HepG2 (cell line): ENCODE data around the gene TMEM255B. TPM values are rescaled to one million over a fixed set of nuclear protein-coding genes. Genes with fewer than 3 reads are reported as not detected.

Experiments
- ATAC-seq: fragments of 200-7000 bp; cut with Tn5 transposase; 3 replicates; pipeline ENCODE4 v1.9.1; 2020; ENCODE audit warnings: mild to moderate bottlenecking, moderate library complexity
- BruUV-seq: library from RNA; stranded (reverse); fragments of 400-500 nt; replicated peaks from 2 replicates; lab custom pipeline; 2021; lab: Mats Ljungman, UMichigan
- CTCF ChIA-PET: fragments of 300-600 bp; formaldehyde crosslinking; extraction: SDS; loops from one replicate; lab custom pipeline; 2021; ENCODE audit warnings: low total read pairs, inconsistent platforms, low intra/inter-chr PET ratio; lab: Yijun Ruan, JAX
- POLR2A ChIA-PET: fragments of 350-600 bp; sonication (Branson Sonifier 250); formaldehyde crosslinking; loops from one replicate; lab custom pipeline; 2020; ENCODE audit warnings: antibody characterized with exemption, inconsistent platforms; lab: Yijun Ruan, JAX
- DNase-seq: peaks from one replicate; pipeline ENCODE4 v3.0.0-alpha.2; 2015; ENCODE audit warnings: low spot score
- FAIRE-seq: peaks from 3 replicates; lab custom pipeline; 2011; peaks lifted over from hg19 to GRCh38; lab: Jason Lieb, UNC
- H2AFZ ChIP-seq: one replicate; pipeline ENCODE4 v1.6.1; 2011; ENCODE audit warnings: low read length, inconsistent platforms
- H3K27ac ChIP-seq: fragments of 300-600 bp; 3 replicates; pipeline ENCODE4 v1.8.0; 2011; ENCODE audit warnings: mixed run types, mild to moderate bottlenecking, mixed read lengths, low read length, inconsistent platforms; ENCODE audit not compliant: insufficient read depth; ENCODE audit errors: extremely low read length
- H3K27me3 ChIP-seq, 2 experiments: fragments of 200-600 bp in 1 of 2; 2 replicates in 1 of 2; 3 replicates in 1 of 2; pipeline versions ENCODE4 v1.6.0 to v1.8.0; 2011; ENCODE audit warnings: low read length in 2 of 2, mild to moderate bottlenecking in 2 of 2, moderate library complexity in 2 of 2, inconsistent platforms in 1 of 2; ENCODE audit not compliant: insufficient read depth in 2 of 2, control insufficient read depth in 1 of 2
- H3K36me3 ChIP-seq, 2 experiments: fragments of 200-600 bp in 1 of 2; replicated peaks in 1 of 2; 2 replicates in 1 of 2; 3 replicates in 1 of 2; pipeline versions ENCODE4 v1.5.1 to v1.8.0; 2011; ENCODE audit warnings: low read length in 2 of 2, inconsistent platforms in 1 of 2; ENCODE audit not compliant: insufficient read depth in 2 of 2, control insufficient read depth in 1 of 2
- H3K4me1 ChIP-seq: 2 replicates; pipeline ENCODE4 v1.5.1; 2012; ENCODE audit warnings: low read length, inconsistent platforms; ENCODE audit not compliant: insufficient read depth
- H3K4me2 ChIP-seq: 2 replicates; pipeline ENCODE4 v1.6.0; 2011; ENCODE audit warnings: low read depth, low read length, inconsistent platforms
- H3K4me3 ChIP-seq, 3 experiments: fragments of 200-600 bp in 1 of 3; sonication (generic), shearing (Covaris generic) in 1 of 3; replicated peaks in 1 of 3; 2 replicates each; pipeline ENCODE4 v1.5.1; 2011 to 2016; ENCODE audit warnings: low read length in 3 of 3, inconsistent platforms in 2 of 3, low read depth in 2 of 3, mild to moderate bottlenecking in 2 of 3, control low read depth in 1 of 3, mixed read lengths in 1 of 3; ENCODE audit not compliant: insufficient read depth in 1 of 3
- H3K79me2 ChIP-seq: one replicate; pipeline ENCODE4 v1.6.1; 2011; ENCODE audit warnings: low read length, inconsistent platforms; ENCODE audit not compliant: insufficient read depth
- H3K9ac ChIP-seq: 2 replicates; pipeline ENCODE4 v1.6.0; 2011; ENCODE audit warnings: mild to moderate bottlenecking, low read depth, low read length, inconsistent platforms; ENCODE audit not compliant: insufficient read depth
- H3K9me3 ChIP-seq: 2 replicates; pipeline ENCODE4 v1.5.1; 2012; ENCODE audit warnings: mild to moderate bottlenecking, low read length
- H4K20me1 ChIP-seq: 2 replicates; pipeline ENCODE4 v1.6.0; 2011; ENCODE audit warnings: inconsistent platforms, mild to moderate bottlenecking, low read length, moderate library complexity; ENCODE audit not compliant: insufficient read depth
- ZNF691 ChIP-seq: sonication (generic); formaldehyde crosslinking; IDR thresholded peaks from 2 replicates; pipeline ENCODE4 v1.4.0; 2020; ENCODE audit warnings: missing genetic modification reagents, low read depth, mild to moderate bottlenecking, borderline replicate concordance
- WGBS: methylation state at CpG from one replicate; pipeline ENCODE4 v1.1.6; 2017; ENCODE audit warnings: low lambda C conversion rate; 5-methylcytosine and 5-hydroxymethylcytosine counted together
- in situ Hi-C: cut with HindIII; loops from 2 replicates; pipeline ENCODE4 v1.10.0; 2017; ENCODE audit warnings: low pct_unique_long_range_greater_than_20kb; ENCODE audit not compliant: extremely low pct_ligation_motif_present
- intact Hi-C: fragments of 100-400 bp; cut with micrococcal nuclease; formaldehyde crosslinking; loops from one replicate; pipeline ENCODE4 v1.10.0; 2022; ENCODE audit not compliant: unreplicated experiment
- polyA plus RNA-seq, 8 experiments: library from polyadenylated mRNA; depleted of rRNA in 3 of 8; stranded (reverse) in 7 of 8; unstranded in 1 of 8; fragments of >200 nt; fragmentation: Illumina TruSeq in 4 of 8; extraction: Trizol in 4 of 8; gene quantifications; 2 replicates each; pipeline versions ENCODE4 v1.2.1 to v1.2.3, GENCODE V29; 2011 to 2016; ENCODE audit warnings: low read depth in 4 of 8, missing spikeins in 1 of 8, mixed read lengths in 1 of 8; ENCODE audit not compliant: insufficient read depth in 1 of 8
- total RNA-seq, 5 experiments: library from RNA; depleted of rRNA; stranded (reverse); fragments of >200 nt; fragmentation: Illumina TruSeq; extraction: Trizol; gene quantifications; 2 replicates each; pipeline ENCODE4 v1.2.3, GENCODE V29; 2016; ENCODE audit warnings: low read depth in 1 of 5
- TF ChIP-seq, protein P1 (sequence below): sonication (generic); formaldehyde crosslinking; IDR thresholded peaks from 2 replicates; pipeline ENCODE4 v1.4.0; 2020; ENCODE audit warnings: missing genetic modification reagents, mild to moderate bottlenecking, borderline replicate concordance

Gene TMEM255B
- total and polyA plus RNA-seq, 2 of the 13 experiments (the other 11 are each of a cell fraction or from before 2014, with no cell fraction given) = not detected

- BruUV-seq = no TSS peak
- H3K36me3 ChIP-seq = no peaks in the 10 kb centered on the region
- no peaks in the 10 kb centered on the region for H3K79me2 ChIP-seq
- CTCF ChIA-PET = no interaction called here
- H3K4me3 ChIP-seq = no peak overlapping the region
- in situ Hi-C loops (no loop called here), intact Hi-C loops (no loop called here)
- peaks cover 6 to 21% of the 10 kb centered on the region in 2 experiments; a peak in 3 of 5 replicates for H3K27me3 ChIP-seq
- WGBS = 0% methylated on average over 1 of the region's 11 CpGs
- no peak overlapping the region for H2AFZ ChIP-seq
- ATAC-seq (no peak), FAIRE-seq (no peak), DNase-seq (no peak)
- H3K9ac ChIP-seq = no peak overlapping the region
- no peaks in the 10 kb centered on the region for H3K9me3 ChIP-seq
- no peak overlapping the region for H3K27ac ChIP-seq
- POLR2A ChIA-PET = no interaction called here
- H3K4me2 ChIP-seq = no peak overlapping the region
- H3K4me1 ChIP-seq = peaks cover 12% of the 10 kb centered on the region; the same call in 1 of the 2 replicates
- H4K20me1 ChIP-seq = no peaks in the 10 kb centered on the region
- TF ChIP-seq ZNF691 (CRISPR knock-in tag) = no peak
- TF ChIP-seq, protein P1, sequence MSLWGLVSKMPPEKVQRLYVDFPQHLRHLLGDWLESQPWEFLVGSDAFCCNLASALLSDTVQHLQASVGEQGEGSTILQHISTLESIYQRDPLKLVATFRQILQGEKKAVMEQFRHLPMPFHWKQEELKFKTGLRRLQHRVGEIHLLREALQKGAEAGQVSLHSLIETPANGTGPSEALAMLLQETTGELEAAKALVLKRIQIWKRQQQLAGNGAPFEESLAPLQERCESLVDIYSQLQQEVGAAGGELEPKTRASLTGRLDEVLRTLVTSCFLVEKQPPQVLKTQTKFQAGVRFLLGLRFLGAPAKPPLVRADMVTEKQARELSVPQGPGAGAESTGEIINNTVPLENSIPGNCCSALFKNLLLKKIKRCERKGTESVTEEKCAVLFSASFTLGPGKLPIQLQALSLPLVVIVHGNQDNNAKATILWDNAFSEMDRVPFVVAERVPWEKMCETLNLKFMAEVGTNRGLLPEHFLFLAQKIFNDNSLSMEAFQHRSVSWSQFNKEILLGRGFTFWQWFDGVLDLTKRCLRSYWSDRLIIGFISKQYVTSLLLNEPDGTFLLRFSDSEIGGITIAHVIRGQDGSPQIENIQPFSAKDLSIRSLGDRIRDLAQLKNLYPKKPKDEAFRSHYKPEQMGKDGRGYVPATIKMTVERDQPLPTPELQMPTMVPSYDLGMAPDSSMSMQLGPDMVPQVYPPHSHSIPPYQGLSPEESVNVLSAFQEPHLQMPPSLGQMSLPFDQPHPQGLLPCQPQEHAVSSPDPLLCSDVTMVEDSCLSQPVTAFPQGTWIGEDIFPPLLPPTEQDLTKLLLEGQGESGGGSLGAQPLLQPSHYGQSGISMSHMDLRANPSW (CRISPR knock-in tag) = no peak
Measured at GRCh38 chr13:113814435-113814821, 55.4 kb downstream of the TMEM255B start.
